A549 treated with Hydrocortisone at 1 μM for 4 hours (cell line): Measurements from ENCODE around the gene SLC25A17. TPM values are rescaled to one million over a fixed set of nuclear protein-coding genes. Genes with fewer than 3 reads are reported as not detected.

Source experiments
- total RNA-seq: library from RNA; stranded (reverse); fragments of 200-300 nt; extraction: Qiagen RNA extraction; gene quantifications from 5 replicates; pipeline ENCODE4 v1.2.3, GENCODE V29; 2022

The SLC25A17 gene, protein sequence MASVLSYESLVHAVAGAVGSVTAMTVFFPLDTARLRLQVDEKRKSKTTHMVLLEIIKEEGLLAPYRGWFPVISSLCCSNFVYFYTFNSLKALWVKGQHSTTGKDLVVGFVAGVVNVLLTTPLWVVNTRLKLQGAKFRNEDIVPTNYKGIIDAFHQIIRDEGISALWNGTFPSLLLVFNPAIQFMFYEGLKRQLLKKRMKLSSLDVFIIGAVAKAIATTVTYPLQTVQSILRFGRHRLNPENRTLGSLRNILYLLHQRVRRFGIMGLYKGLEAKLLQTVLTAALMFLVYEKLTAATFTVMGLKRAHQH
- total RNA-seq = 21.4 to 25.6 TPM (median 23.7 TPM) in 5 replicates

DNA sequence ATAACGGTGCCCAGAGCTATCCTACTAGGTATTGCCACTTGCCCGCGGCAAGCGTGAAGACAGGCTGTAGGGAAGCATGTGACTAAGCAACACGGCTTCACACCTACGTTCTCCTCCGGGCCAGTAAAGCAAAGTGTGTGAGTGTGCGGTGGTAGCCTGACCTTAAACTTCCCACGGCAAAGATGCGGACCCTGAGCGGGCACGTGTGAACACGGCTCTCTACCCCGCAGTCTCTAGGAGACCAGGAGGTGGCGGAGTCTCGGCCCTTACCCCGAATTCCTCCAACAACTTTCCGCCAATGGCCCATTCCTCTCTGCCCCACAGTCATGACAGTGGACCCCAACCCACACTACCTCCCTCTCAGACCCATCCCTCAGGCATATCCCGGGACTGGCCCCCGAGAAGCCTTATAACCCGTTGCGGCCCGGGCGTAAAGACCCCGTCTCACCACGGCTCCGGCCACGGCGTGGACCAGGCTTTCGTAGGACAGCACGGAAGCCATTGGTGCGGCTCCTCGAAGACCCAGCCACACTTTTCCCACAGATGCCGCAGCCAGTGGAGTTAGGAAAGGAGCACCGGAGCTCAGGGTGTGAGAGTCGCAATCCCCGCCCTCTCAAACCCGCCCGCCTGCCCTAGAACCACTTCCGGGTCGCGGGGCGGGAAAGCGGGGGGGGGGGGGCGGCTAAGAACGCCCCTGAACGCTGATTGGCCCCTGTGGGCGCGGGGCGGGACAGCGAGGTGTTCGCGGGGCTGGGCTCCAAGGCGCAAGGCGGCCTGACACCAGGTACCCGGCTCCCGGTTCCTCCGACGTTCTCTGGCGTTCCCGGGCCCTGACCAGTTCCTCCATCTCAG is at the start of gene SLC25A17:
SLC25A17 (minus strand) TSS at position 600 of the 852 bp plus-strand sequence; CDS start at position 502, 98 bp downstream.

DNA sequence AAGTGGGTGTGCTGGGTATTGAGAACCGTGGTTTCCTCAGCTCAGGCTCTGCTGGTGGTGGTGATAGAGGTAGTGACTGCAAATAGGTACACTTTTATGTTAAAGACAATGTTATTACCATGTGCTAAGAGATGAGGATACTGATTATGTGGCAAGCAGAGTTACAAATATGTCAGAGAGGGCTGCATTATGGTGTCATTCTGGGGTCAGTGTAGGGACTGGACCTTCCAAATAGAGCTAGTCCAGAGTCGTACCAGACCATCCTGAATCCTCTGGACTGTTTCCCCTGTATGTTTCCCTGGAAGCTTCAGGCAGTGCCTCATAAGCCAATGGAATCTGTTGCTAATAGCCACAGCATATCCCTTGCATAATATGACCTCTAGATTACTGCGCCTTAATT is 42.9 kb upstream of the SLC25A17 start, which contains the start of gene DNAJB7:
DNAJB7 (minus strand) TSS at position 101 of the 400 bp plus-strand sequence. CDS start 119 bp downstream, outside the sequence.

DNA sequence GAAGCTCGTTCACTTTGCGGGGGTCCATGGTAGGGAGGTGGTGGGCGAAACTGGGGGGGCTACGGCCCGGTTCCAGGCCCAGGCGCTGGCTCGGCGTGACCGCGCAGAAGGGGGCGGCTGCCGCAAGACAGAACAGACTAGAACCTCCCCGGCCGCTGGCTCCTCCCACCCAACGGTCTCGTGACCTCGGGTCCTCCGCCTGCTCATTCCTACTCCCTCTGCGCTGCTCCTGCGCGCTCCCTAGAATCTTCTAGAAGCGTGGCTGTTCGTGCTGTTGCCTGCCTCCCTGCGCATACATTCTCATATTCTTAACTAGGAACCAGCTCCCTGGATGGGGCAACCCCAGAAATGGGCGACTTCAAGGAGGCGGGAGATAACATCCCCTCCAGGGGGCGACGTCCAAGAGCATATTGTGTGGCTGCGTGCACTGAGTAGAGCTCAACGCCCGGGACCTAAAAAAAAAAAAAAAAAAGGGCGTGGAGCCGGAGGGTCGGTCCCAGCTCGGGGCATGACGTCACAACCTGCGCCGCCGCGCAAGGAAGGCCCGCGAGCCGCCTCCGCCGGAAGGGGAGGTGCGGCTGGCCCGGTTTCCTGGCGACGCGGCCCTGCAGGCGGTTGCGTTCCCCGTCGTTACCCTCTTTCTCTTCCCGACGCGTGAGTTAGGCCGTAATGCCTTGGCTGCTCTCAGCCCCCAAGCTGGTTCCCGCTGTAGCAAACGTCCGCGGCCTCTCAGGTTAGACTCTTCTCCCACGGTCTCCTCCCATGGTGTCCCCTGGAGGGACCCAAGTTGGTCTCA is 37.6 kb upstream of the SLC25A17 start, which contains the start of the genes ST13 and XPNPEP3:
ST13 (minus strand) TSS at position 127 of the 796 bp plus-strand sequence; CDS start at position 28, 99 bp downstream.
XPNPEP3 (plus strand) TSS at position 636 of the 796 bp plus-strand sequence; CDS start at position 670, 34 bp downstream.

Other genes with a start within 250 kb of the SLC25A17 start
- 52.3 to 64.0 TPM (median 58.8 TPM) in 5 replicates for gene MRTFA, start 182.6 kb downstream of the SLC25A17 start, total RNA-seq
- not detected in 5 replicates for gene MCHR1, start 139.9 kb downstream of the SLC25A17 start, total RNA-seq
- gene ST13, start 37.3 kb upstream of the SLC25A17 start, total RNA-seq = 162 to 187 TPM (median 164 TPM) in 5 replicates
- gene XPNPEP3, start 37.8 kb upstream of the SLC25A17 start, total RNA-seq = 7.8 to 11.6 TPM (median 9.2 TPM) in 5 replicates
- not detected in 5 replicates for gene DNAJB7, start 42.8 kb upstream of the SLC25A17 start, total RNA-seq
- 43.0 to 59.4 TPM (median 57.0 TPM) in 5 replicates for gene RBX1, start 132.0 kb upstream of the SLC25A17 start, total RNA-seq